H9 (cell line): ENCODE data around the gene SERBP1. TPM values are rescaled to one million over a fixed set of nuclear protein-coding genes. Genes with fewer than 3 reads are reported as not detected.

Experiments used
- DNase-seq: peaks from one replicate; pipeline ENCODE4 v3.0.0-alpha.2; 2017
- H2AFZ ChIP-seq: one replicate; pipeline ENCODE4 v1.6.1; 2013; ENCODE audit warnings: mild to moderate bottlenecking, low read length, control low read depth, moderate library complexity
- H2AK5ac ChIP-seq: 2 replicates; pipeline ENCODE4 v1.6.1; 2013; ENCODE audit warnings: low read length, control low read depth, mixed read lengths; ENCODE audit not compliant: insufficient read length
- H2BK120ac ChIP-seq: one replicate; pipeline ENCODE4 v1.6.1; 2013; ENCODE audit warnings: low read depth, mild to moderate bottlenecking, low read length, control low read depth, inconsistent platforms; ENCODE audit not compliant: poor library complexity, severe bottlenecking
- H2BK12ac ChIP-seq: 2 replicates; pipeline ENCODE4 v1.6.1; 2013; ENCODE audit warnings: low read length, control low read depth, mixed read lengths, low read depth; ENCODE audit not compliant: insufficient read length
- H2BK15ac ChIP-seq: 2 replicates; pipeline ENCODE4 v1.6.1; 2013; ENCODE audit warnings: low read depth, low read length, control low read depth
- H2BK20ac ChIP-seq: one replicate; pipeline ENCODE4 v1.6.1; 2013; ENCODE audit warnings: low read depth, mild to moderate bottlenecking, low read length, control low read depth, inconsistent platforms; ENCODE audit not compliant: poor library complexity, severe bottlenecking
- H2BK5ac ChIP-seq: 2 replicates; pipeline ENCODE4 v1.6.1; 2013; ENCODE audit warnings: low read length, control low read depth, mixed read lengths; ENCODE audit not compliant: insufficient read length
- H3K14ac ChIP-seq: 2 replicates; pipeline ENCODE4 v1.6.1; 2013; ENCODE audit warnings: low read length, control low read depth; ENCODE audit not compliant: insufficient read depth
- H3K18ac ChIP-seq: 2 replicates; pipeline ENCODE4 v1.6.1; 2013; ENCODE audit warnings: low read depth, mild to moderate bottlenecking, mixed read lengths, low read length, control low read depth; ENCODE audit not compliant: insufficient read length
- H3K23ac ChIP-seq: 2 replicates; pipeline ENCODE4 v1.6.1; 2013; ENCODE audit warnings: low read length, control low read depth, mixed read lengths, low read depth; ENCODE audit not compliant: insufficient read length
- H3K23me2 ChIP-seq: 2 replicates; pipeline ENCODE4 v1.6.1; 2013; ENCODE audit warnings: low read depth, mild to moderate bottlenecking, mixed read lengths, low read length, control low read depth; ENCODE audit not compliant: insufficient read length, poor library complexity, severe bottlenecking
- H3K27ac ChIP-seq: 2 replicates; pipeline ENCODE4 v1.5.1; 2013; ENCODE audit warnings: low read length, control low read depth, mixed read lengths, low read depth; ENCODE audit not compliant: insufficient read length
- H3K27me3 ChIP-seq: 2 replicates; pipeline ENCODE4 v1.6.1; 2013; ENCODE audit warnings: low read length, control low read depth, inconsistent platforms; ENCODE audit not compliant: insufficient read depth
- H3K4ac ChIP-seq: 2 replicates; pipeline ENCODE4 v1.6.1; 2013; ENCODE audit warnings: low read depth, mild to moderate bottlenecking, control low read depth, inconsistent platforms, low read length, moderate library complexity
- H3K4me1 ChIP-seq: 2 replicates; pipeline ENCODE4 v1.6.1; 2013; ENCODE audit warnings: low read length, control low read depth, inconsistent platforms; ENCODE audit not compliant: insufficient read depth
- H3K4me2 ChIP-seq: 2 replicates; pipeline ENCODE4 v1.6.1; 2013; ENCODE audit warnings: low read length, control low read depth, mixed read lengths; ENCODE audit not compliant: insufficient read length, insufficient read depth
- H3K56ac ChIP-seq: 2 replicates; pipeline ENCODE4 v1.6.1; 2013; ENCODE audit warnings: low read depth, mild to moderate bottlenecking, mixed read lengths, low read length, control low read depth; ENCODE audit not compliant: insufficient read length
- H3K79me1 ChIP-seq: 2 replicates; pipeline ENCODE4 v1.6.1; 2013; ENCODE audit warnings: low read depth, mild to moderate bottlenecking, moderate library complexity, low read length, control low read depth, inconsistent platforms; ENCODE audit not compliant: insufficient read depth, poor library complexity, severe bottlenecking
- H3K79me2 ChIP-seq: 2 replicates; pipeline ENCODE4 v1.6.1; 2013; ENCODE audit warnings: low read length, control low read depth, inconsistent platforms; ENCODE audit not compliant: insufficient read depth
- H3K9ac ChIP-seq: 2 replicates; pipeline ENCODE4 v1.6.1; 2013; ENCODE audit warnings: low read length, control low read depth, mixed read lengths; ENCODE audit not compliant: insufficient read length; ENCODE audit errors: extremely low read depth
- H3K9me3 ChIP-seq: one replicate; pipeline ENCODE4 v1.6.1; 2013; ENCODE audit warnings: low read depth, low read length, inconsistent platforms; ENCODE audit not compliant: control insufficient read depth
- H3T11ph ChIP-seq: one replicate; pipeline ENCODE4 v1.6.1; 2013; ENCODE audit warnings: mild to moderate bottlenecking, low read length, control low read depth, inconsistent platforms
- H4K20me1 ChIP-seq: one replicate; pipeline ENCODE4 v1.6.1; 2013; ENCODE audit not compliant: control insufficient read depth, insufficient read length, insufficient read depth
- H4K5ac ChIP-seq: 2 replicates; pipeline ENCODE4 v1.6.1; 2013; ENCODE audit warnings: low read depth, mild to moderate bottlenecking, mixed read lengths, low read length, control low read depth; ENCODE audit not compliant: insufficient read length
- H4K8ac ChIP-seq: replicated peaks from 2 replicates; pipeline ENCODE4 v1.6.1; 2013; ENCODE audit warnings: low read length, control low read depth, mixed read lengths, low read depth; ENCODE audit not compliant: insufficient read length
- H4K91ac ChIP-seq: 2 replicates; pipeline ENCODE4 v1.6.1; 2013; ENCODE audit warnings: low read depth, mild to moderate bottlenecking, moderate library complexity, mixed read lengths, low read length, control low read depth; ENCODE audit not compliant: insufficient read length
- H3K27ac Mint-ChIP-seq, 3 experiments: 2 replicates in 2 of 3; 3 replicates in 1 of 3; pipeline ENCODE4 v1.8.0; 2020 to 2021; ENCODE audit warnings: mixed read lengths in 3 of 3, mild to moderate bottlenecking in 1 of 3, moderate library complexity in 1 of 3
- H3K27me3 Mint-ChIP-seq: 2 replicates; pipeline ENCODE4 v1.8.0; 2021; ENCODE audit warnings: low read depth, mild to moderate bottlenecking, moderate library complexity, mixed read lengths
- H3K36me3 Mint-ChIP-seq, 3 experiments: 2 replicates in 2 of 3; 3 replicates in 1 of 3; pipeline ENCODE4 v1.8.0; 2020 to 2021; ENCODE audit warnings: low read depth in 3 of 3, mixed read lengths in 3 of 3; ENCODE audit not compliant: insufficient read depth in 1 of 3
- H3K4me1 Mint-ChIP-seq, 2 experiments: 2 replicates each; pipeline ENCODE4 v1.8.0; 2020; ENCODE audit warnings: mixed read lengths in 2 of 2
- H3K4me3 Mint-ChIP-seq, 2 experiments: 2 replicates in 1 of 2; 3 replicates in 1 of 2; pipeline ENCODE4 v1.8.0; 2020 to 2021; ENCODE audit warnings: mild to moderate bottlenecking in 2 of 2, mixed read lengths in 2 of 2, moderate library complexity in 1 of 2
- H3K9me3 Mint-ChIP-seq, 2 experiments: 2 replicates in 1 of 2; 3 replicates in 1 of 2; pipeline ENCODE4 v1.8.0; 2020; ENCODE audit warnings: mild to moderate bottlenecking in 2 of 2, mixed read lengths in 2 of 2, moderate library complexity in 1 of 2
- WGBS: extraction: QIAGEN DNeasy Blood & Tissue Kit; methylation state at CpG from one replicate; pipeline ENCODE4 v1.1.7; 2013; ENCODE audit warnings: missing lambda C conversion rate, low lambda C conversion rate, mixed read lengths; ENCODE audit not compliant: insufficient read length; ENCODE audit errors: extremely low coverage; 5-methylcytosine and 5-hydroxymethylcytosine counted together
- total RNA-seq: library from RNA; stranded (reverse); gene quantifications from 2 replicates; pipeline ENCODE4 v1.2.1, GENCODE V29; 2021
- TF ChIP-seq, protein P1 (sequence below): fragments of 200-600 bp; sonication (generic); conservative IDR thresholded peaks from 3 replicates; pipeline ENCODE4 v1.8.0; 2021; ENCODE audit warnings: antibody characterized with exemption, mild to moderate bottlenecking

Gene SERBP1
- total RNA-seq, 1 experiment from 2014 or later, result 495 TPM

DNA sequence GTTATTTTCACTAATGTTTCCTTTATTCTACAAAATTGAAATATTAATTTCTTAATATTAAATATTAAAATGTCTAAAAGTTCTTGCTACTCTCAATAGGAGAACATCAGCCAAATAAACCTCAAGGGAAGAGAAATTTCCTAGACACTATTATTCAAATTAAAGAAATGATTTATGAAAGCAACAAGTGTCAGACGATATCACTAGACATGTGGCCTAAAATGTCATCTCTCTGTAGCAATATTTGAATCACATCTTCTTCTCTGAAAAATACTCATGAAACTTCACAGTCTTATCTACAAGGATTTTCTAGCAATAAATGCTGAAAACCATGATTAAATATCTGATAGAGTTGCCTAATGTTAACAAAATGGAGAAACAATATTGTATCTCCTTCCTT lies 2.5 kb upstream of the SERBP1 start:
- H3K36me3 Mint-ChIP-seq, result peaks cover 22 to 25% (median 23%) of the 10 kb centered on the region in 3 experiments

More for the DNA sequence above, 2.5 kb upstream of the SERBP1 start:
- no peak overlapping the region for H2BK20ac ChIP-seq
- no peak overlapping the region for H3K9ac ChIP-seq
- TF ChIP-seq, protein P1, sequence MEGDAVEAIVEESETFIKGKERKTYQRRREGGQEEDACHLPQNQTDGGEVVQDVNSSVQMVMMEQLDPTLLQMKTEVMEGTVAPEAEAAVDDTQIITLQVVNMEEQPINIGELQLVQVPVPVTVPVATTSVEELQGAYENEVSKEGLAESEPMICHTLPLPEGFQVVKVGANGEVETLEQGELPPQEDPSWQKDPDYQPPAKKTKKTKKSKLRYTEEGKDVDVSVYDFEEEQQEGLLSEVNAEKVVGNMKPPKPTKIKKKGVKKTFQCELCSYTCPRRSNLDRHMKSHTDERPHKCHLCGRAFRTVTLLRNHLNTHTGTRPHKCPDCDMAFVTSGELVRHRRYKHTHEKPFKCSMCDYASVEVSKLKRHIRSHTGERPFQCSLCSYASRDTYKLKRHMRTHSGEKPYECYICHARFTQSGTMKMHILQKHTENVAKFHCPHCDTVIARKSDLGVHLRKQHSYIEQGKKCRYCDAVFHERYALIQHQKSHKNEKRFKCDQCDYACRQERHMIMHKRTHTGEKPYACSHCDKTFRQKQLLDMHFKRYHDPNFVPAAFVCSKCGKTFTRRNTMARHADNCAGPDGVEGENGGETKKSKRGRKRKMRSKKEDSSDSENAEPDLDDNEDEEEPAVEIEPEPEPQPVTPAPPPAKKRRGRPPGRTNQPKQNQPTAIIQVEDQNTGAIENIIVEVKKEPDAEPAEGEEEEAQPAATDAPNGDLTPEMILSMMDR, result no peak
- H3K4ac ChIP-seq, result no peak overlapping the region
- no peak overlapping the region for H2BK12ac ChIP-seq
- no peak overlapping the region for H3K23ac ChIP-seq
- H2AFZ ChIP-seq, result no peak overlapping the region
- H4K8ac ChIP-seq, result no peak overlapping the region
- no peak overlapping the region for H3K4me3 Mint-ChIP-seq
- no peak overlapping the region for H3K14ac ChIP-seq
- peaks cover 10% of the 10 kb centered on the region for H3K23me2 ChIP-seq
- no peak overlapping the region for H4K91ac ChIP-seq
- H3K18ac ChIP-seq, result no peak overlapping the region
- no peaks in the 10 kb centered on the region for H3K4me1 ChIP-seq
- peaks cover 16 to 25% of the 10 kb centered on the region in 2 experiments for H3K4me1 Mint-ChIP-seq
- no peak overlapping the region for H3K4me2 ChIP-seq
- H4K20me1 ChIP-seq, result no peaks in the 10 kb centered on the region
- H3K27ac ChIP-seq, result no peak overlapping the region
- H3K27me3 Mint-ChIP-seq, result no peaks in the 10 kb centered on the region
- no peak overlapping the region for H2AK5ac ChIP-seq
- DNase-seq, result no peak
- no peak overlapping the region for H3K27ac Mint-ChIP-seq
- H4K5ac ChIP-seq, result no peak overlapping the region
- no CpG with 5 or more reads among the region's 1 CpG for WGBS
- no peak overlapping the region for H2BK5ac ChIP-seq
- H3K9me3 Mint-ChIP-seq, result peaks cover 5 to 8% of the 10 kb centered on the region in 2 experiments; a peak in 4 of 5 replicates
- H3K79me1 ChIP-seq, result no peaks in the 10 kb centered on the region
- H3K56ac ChIP-seq, result no peak overlapping the region
- no peaks in the 10 kb centered on the region for H3K27me3 ChIP-seq
- H2BK120ac ChIP-seq, result no peak overlapping the region
- no peak overlapping the region for H3T11ph ChIP-seq
- H3K79me2 ChIP-seq, result peaks cover 23% of the 10 kb centered on the region
- no peaks in the 10 kb centered on the region for H3K9me3 ChIP-seq
- H2BK15ac ChIP-seq, result no peak overlapping the region
